Fibroblast of skin of scalp (primary cell): ENCODE measurements around the gene MATN4.

Experiments
- DNase-seq: peaks from one replicate; pipeline ENCODE4 v3.0.0-alpha.2; 2013

The MATN4 gene

DNA sequence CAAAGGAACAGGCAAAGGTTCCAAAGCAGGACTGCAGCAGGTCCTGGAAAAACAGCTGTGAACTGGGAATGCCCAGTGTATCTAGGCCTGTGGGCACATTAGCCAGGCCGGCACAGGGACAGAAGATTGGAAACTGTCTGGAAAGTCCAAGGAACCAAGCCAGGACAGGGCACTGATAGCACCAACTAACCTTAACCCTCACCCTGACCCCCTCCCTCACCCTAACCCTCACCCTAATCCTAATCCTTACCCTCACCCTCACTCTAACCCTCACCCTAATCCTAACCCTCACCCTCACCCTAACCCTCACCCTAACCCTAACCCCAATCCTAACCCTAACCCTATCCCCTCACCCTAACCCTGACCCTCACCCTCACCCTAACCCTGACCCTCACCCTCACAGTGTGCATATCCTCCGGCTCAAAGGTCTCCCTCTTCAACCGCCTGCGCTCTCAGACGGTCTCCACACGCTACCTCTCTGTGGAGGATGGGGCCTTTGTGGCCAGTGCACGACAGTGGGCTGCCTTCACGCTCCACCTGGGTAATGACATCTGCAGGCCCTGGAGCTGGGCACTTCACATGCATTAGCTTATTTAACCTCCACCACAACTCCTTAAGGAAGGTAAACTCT lies 5.1 kb upstream of the MATN4 start:
- DNase-seq = no peak

DNA sequence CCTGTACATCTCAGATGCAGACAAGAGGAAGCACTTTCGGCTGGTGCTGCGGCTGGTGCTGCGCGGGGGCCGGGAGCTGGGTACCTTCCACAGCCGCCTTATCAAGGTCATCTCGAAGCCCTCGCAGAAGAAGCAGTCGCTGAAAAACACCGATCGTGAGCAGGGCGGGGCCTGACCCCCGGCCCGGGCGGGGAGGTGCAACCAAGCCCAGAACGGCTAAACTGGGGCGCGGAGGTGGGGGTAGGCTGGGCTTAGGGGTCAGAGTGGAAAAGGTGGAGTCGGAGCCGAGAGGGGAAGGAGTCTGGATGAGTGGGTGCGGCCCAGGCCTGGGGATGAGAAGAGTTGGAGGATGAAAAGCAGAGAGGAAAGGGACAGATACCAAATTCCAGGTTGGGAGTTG lies 4.1 kb upstream of the MATN4 start:
- DNase-seq = no peak

GRCh38 chr20:45311589-45312211 lies 3.6 kb upstream of the MATN4 start:
- peak; percentile 43 for DNase-seq

DNA sequence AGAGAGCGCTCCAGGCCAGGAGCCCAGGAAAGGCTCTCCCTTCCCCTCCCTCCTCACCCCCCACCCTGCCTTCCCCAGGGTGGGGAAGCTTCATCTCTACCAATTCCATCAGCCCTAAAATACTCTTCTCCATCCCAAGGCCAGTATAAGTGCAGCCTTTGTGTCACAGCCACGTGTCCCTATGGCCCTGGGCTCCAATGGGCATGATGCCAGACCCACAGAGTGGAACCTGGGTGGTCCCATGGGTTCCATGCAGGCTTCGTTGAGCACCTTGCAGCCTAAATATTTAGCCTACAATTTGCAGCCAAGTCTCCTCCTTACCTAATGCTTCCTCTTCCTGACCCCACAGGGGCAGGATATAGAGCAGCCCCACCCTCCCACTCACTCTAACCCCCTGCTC lies 976 bp upstream of the MATN4 start:
- DNase-seq = no peak

DNA sequence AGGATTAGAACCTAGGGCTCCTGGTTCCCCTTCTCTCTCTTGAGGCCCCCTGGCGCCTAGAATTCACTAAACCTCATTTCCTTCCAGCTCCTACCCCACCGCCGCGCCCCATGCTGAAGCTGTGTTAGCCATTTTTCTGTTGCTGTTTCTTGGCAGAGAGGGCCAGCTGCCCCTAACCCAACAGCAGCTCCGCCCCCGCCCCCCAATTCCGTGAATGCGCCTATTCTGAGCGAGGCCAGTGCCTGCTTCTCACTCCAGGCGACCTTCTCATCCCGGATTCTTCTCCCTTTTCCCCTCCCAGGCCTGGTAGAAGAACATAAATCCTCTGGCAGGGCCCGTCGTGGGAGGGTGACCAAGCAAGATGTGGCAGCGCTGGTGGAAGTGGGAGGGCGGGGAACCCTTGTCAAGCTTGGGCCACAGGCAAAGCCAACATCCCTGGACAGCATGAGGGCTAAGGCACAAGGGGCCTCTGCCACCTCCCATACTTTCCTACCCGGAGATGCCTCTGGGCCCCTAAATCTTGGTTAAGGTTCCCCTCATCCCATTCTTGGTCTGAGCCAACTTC lies 941 bp downstream of the MATN4 start:
- no peak for DNase-seq

DNA sequence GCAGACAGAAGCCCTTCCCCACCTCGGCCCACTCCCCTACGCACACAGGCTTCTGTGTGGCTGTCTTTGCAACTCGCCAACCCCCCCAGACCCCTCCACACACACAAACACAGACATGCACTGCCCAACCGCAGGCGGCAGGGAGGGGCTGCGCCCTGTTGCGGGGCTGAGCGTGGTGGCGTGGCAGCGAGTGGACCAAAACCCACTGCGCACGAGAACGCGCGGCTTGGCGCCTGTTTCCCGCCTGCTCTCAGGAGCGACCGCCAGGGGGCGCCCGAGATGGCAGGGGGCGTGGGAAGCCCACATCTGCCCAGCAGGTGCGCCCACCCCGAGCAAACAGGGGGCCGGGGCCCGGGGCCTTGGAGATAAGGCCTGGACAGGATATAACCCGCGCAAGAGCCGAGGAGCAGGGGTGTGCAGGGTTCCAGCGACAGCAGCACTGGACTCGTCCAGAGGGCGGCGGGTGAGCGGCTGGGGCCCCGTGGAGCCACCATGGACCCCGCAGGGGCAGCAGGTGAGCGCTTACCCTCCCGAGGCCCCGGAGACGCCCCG lies 1.6 kb downstream of the MATN4 start, which contains the start of gene RBPJL:
Gene RBPJL (plus strand): TSS at position 410 of the 552 bp plus-strand sequence. CDS start 83 bp downstream, at position 493.
- peak; percentile 9 for DNase-seq

DNA sequence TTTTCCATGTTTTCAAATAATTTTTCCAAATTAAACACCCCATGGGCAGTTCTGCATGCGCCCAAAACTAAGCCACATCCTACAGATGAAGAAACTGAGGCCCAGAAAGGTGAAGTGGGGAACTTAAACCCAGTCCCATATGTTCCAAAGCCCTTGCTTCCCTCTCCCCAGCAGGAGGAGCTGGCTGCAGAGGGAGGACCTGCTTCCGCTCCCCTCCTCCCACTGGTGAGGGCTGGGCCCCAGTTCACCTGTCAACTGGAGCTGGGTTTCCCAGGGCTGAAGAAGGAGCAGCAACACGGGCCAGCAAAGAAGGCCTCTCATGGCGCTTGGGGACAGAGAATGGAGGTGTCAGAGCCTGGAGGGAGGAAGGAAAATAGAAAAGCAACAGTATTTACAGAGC lies 2.8 kb downstream of the MATN4 start:
- no peak for DNase-seq

GRCh38 chr20:45304464-45304999 lies 3.6 kb downstream of the MATN4 start:
- no peak for DNase-seq

DNA sequence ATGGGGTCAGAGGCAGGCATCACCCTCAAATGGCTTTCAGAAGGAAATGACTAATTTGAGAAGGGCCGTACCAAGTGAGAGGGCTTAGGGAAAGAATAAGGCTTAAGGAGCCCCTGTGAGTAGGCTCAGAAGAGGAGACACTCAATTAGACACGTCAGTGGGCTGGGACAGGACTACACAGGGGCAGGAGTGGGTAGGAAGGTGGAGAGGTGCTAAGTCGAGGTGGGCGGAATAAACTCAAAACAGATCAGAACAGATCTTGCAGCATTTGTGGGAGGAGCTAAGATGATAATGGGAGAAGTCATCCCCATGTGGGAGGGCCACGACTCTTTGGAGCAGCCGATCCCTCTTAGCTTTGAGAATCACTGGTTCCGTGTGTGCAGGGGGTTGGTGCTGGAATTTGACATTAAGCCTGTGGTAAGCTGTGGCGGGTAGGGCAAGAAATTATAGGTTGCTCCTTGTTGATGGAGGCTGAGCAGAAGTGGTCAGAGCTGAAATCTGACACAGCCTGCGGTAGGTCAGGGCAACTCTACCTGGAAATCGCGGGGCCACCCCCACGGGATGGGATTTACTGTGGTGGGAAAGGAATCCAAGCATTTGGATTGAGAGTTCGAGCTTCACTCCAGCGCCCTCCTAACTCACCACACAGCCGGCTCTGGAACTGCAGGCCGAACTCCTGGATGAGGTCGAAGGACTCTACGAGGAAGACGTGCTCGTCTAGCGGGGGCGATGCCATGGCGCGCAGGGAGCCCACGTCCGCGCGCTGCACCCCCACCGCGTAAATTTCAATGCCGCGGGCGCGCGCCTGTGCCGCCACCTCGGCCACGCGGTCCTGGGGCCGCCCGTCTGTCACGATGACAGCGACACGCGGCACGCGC lies 4.3 kb downstream of the MATN4 start:
- DNase-seq = no peak

GRCh38 chr20:45301824-45302271 lies 6.3 kb downstream of the MATN4 start:
- no peak for DNase-seq

DNA sequence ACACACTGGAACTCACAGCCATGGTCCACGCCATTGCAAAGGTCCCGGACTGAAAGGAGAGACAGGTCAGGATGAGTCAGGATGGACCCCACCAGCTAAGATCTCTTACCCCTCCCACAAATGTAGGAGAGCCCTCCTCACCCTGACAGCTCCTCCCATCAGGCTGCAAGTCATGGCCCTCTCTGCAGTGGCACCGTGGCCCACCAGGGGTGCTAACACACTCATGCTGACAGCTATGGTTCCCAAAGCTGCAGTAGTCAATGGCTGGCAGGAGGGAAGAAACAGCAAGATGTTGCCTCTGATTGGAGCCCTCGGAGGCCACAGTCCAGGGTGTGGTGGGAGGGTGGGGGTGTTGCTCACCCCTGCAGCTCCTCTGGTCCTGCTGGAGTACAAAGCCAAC lies 7.1 kb downstream of the MATN4 start:
- peak; percentile 27 for DNase-seq

- no peak for DNase-seq
These were observed 8.3 kb downstream of the MATN4 start for GRCh38 chr20:45299786-45300185.

DNA sequence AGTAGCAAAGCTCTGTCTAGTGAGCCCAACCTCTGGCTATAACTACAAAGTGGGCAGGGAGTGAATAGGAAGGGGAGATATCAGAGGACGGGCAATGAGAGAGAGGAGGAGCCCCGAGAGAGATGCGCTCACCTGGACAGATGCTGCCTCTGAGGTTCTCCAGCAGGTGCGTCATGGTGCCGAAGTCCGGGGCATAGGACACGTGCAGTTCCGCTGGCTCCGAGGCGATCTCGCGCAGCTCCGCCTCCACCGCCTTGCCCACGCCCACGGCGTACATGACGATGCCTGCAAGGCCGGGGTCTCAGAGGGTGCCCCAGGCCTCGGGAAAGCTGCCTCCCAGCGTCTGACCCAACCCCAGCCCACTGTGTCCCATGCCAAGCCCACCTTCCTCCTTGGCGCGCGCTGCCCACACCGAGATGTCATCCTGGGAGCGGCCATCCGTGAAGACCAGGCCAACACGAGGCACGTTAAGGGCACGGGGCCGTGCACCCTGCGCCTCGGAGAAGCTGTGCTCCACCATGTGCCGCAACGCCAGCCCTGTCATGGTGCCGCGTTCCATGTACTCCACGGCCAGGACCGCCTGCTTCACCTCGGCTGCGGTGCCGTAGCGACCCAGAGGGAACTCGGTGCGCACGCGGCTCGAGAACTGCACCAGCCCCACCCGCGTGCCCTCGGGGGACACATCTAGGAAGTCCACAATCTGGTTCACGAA lies 10.2 kb downstream of the MATN4 start:
- no peak for DNase-seq

- DNase-seq = no peak
These were observed 13.4 kb downstream of the MATN4 start for GRCh38 chr20:45294659-45295058.

DNA sequence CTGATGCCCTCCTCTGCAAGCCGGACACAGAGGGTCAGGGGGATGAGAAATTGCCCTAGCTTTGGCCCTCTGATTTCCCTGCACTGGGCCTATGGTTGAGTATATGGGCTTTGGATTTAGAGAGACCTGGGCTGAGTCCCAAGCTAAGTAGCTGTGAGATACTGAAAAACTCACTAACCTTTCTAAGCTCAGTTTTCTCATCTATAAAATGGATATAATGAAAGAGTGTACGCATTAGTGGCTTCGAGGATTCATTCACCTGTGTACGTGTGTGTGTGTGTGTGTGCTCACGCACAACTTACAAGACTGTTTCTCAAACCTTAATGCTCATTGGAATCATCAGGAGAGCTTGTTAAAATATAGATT lies 14.1 kb downstream of the MATN4 start:
- no peak for DNase-seq

- peak; percentile 72 for DNase-seq
These were observed 14.8 kb downstream of the MATN4 start for GRCh38 chr20:45293041-45294002.

DNA sequence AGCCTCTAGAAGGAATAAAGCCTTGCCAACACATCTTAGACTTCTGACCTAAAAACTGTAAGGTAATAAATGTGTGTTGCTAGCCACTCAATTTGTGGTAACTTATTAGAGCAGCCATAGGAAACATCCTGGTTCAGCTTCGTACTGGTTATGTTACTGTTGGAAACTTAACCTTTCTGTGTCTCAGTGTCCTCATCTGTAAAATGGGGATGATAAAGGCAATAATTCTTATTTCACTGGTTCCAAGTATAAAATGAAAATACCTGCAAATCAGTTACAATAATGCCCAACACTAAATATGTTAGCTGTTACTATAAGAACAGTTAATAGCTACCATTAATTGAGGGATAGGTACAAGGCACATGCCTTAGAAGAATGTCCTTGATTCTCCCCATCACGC lies 15.8 kb downstream of the MATN4 start:
- no peak for DNase-seq

GRCh38 chr20:45291526-45291925 lies 16.6 kb downstream of the MATN4 start:
- DNase-seq = no peak

GRCh38 chr20:45290677-45291355 lies 17.3 kb downstream of the MATN4 start:
- DNase-seq = peak; percentile 78
